ENCODE measurements around the gene TRIM31.

TRIM31 gene

GRCh38 chr6:30154709-30155519 lies 42.0 kb upstream of the TRIM31 start (continued):
- TF ChIP-seq TSHZ1 (tag by site-specific recombination; IDR thresholded peaks at IDR 0.05; ENCODE audit: borderline replicate concordance) (peak; percentile 65; the same call in 1 of the 2 replicates), RBAK (tag by site-specific recombination; IDR thresholded peaks at IDR 0.05) (no peak), ZNF404 (tag by site-specific recombination; IDR thresholded peaks at IDR 0.05) (no peak), SP3 (tag by site-specific recombination; IDR thresholded peaks at IDR 0.05) (no peak), ZNF423 (tag by site-specific recombination; IDR thresholded peaks at IDR 0.05) (peak; percentile 94), ZBTB8A (tag by site-specific recombination; IDR thresholded peaks at IDR 0.05) (peak; percentile 33; the same call in 1 of the 2 replicates), ZSCAN18 (tag by site-specific recombination; IDR thresholded peaks at IDR 0.05) (no peak), ZNF24 (tag by site-specific recombination; IDR thresholded peaks at IDR 0.05) (peak; percentile 68; the same call in 1 of the 2 replicates), WT1 (tag by site-specific recombination; IDR thresholded peaks at IDR 0.05) (peak; percentile 100), ZNF280C (tag by site-specific recombination; IDR thresholded peaks at IDR 0.05) (no peak), BCL11A (tag by site-specific recombination; IDR thresholded peaks at IDR 0.05; ENCODE audit: low read depth) (0 out of 2 replicates have a peak, but pooled peaks have one; percentile 41), ZFP41 (tag by site-specific recombination; IDR thresholded peaks at IDR 0.05; ENCODE audit: borderline replicate concordance) (no peak), ZNF660 (tag by site-specific recombination; IDR thresholded peaks at IDR 0.05) (peak; percentile 94), BCL11B (tag by site-specific recombination; IDR thresholded peaks at IDR 0.05; ENCODE audit: low read depth) (peak; percentile 80; the same call in 1 of the 2 replicates), ZNF791 (tag by site-specific recombination; IDR thresholded peaks at IDR 0.05) (no peak), ZNF629 (tag by site-specific recombination; IDR thresholded peaks at IDR 0.05) (peak; percentile 82), ZNF324 (tag by site-specific recombination; IDR thresholded peaks at IDR 0.05) (0 out of 2 replicates have a peak, but pooled peaks have one; percentile 29), ZNF140 (tag by site-specific recombination; IDR thresholded peaks at IDR 0.05) (no peak), IKZF3 (tag by site-specific recombination; IDR thresholded peaks at IDR 0.05) (peak; percentile 97)
- TF ChIP-seq, protein P1, sequence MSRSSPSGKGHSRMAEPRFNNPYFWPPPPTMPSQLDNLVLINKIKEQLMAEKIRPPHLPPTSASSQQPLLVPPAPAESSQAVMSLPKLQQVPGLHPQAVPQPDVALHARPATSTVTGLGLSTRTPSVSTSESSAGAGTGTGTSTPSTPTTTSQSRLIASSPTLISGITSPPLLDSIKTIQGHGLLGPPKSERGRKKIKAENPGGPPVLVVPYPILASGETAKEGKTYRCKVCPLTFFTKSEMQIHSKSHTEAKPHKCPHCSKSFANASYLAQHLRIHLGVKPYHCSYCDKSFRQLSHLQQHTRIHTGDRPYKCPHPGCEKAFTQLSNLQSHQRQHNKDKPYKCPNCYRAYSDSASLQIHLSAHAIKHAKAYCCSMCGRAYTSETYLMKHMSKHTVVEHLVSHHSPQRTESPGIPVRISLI (tag by site-specific recombination; IDR thresholded peaks at IDR 0.05) = no peak
- TF ChIP-seq, protein P2, sequence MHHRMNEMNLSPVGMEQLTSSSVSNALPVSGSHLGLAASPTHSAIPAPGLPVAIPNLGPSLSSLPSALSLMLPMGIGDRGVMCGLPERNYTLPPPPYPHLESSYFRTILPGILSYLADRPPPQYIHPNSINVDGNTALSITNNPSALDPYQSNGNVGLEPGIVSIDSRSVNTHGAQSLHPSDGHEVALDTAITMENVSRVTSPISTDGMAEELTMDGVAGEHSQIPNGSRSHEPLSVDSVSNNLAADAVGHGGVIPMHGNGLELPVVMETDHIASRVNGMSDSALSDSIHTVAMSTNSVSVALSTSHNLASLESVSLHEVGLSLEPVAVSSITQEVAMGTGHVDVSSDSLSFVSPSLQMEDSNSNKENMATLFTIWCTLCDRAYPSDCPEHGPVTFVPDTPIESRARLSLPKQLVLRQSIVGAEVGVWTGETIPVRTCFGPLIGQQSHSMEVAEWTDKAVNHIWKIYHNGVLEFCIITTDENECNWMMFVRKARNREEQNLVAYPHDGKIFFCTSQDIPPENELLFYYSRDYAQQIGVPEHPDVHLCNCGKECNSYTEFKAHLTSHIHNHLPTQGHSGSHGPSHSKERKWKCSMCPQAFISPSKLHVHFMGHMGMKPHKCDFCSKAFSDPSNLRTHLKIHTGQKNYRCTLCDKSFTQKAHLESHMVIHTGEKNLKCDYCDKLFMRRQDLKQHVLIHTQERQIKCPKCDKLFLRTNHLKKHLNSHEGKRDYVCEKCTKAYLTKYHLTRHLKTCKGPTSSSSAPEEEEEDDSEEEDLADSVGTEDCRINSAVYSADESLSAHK (tag by site-specific recombination; IDR thresholded peaks at IDR 0.05) = peak; percentile 88
- TF ChIP-seq, protein P3, sequence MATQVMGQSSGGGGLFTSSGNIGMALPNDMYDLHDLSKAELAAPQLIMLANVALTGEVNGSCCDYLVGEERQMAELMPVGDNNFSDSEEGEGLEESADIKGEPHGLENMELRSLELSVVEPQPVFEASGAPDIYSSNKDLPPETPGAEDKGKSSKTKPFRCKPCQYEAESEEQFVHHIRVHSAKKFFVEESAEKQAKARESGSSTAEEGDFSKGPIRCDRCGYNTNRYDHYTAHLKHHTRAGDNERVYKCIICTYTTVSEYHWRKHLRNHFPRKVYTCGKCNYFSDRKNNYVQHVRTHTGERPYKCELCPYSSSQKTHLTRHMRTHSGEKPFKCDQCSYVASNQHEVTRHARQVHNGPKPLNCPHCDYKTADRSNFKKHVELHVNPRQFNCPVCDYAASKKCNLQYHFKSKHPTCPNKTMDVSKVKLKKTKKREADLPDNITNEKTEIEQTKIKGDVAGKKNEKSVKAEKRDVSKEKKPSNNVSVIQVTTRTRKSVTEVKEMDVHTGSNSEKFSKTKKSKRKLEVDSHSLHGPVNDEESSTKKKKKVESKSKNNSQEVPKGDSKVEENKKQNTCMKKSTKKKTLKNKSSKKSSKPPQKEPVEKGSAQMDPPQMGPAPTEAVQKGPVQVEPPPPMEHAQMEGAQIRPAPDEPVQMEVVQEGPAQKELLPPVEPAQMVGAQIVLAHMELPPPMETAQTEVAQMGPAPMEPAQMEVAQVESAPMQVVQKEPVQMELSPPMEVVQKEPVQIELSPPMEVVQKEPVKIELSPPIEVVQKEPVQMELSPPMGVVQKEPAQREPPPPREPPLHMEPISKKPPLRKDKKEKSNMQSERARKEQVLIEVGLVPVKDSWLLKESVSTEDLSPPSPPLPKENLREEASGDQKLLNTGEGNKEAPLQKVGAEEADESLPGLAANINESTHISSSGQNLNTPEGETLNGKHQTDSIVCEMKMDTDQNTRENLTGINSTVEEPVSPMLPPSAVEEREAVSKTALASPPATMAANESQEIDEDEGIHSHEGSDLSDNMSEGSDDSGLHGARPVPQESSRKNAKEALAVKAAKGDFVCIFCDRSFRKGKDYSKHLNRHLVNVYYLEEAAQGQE (tag by site-specific recombination; IDR thresholded peaks at IDR 0.05) = peak; percentile 12; the same call in 1 of the 2 replicates
